SK-N-SH treated with all-trans-retinoic acid at 6 μM for 48 hours (cell line): ENCODE results near the gene PKM.

Experiments used
- ATAC-seq: fragments of 200-7000 bp; cut with Tn5 transposase; 3 replicates; pipeline ENCODE4 v1.9.1; 2020; ENCODE audit warnings: mild to moderate bottlenecking, moderate library complexity
- ARNTL ChIP-seq: fragments of 450-650 bp; formaldehyde crosslinking; IDR thresholded peaks from 2 replicates; pipeline ENCODE4 v1.5.0; 2020; ENCODE audit warnings: low read depth, mild to moderate bottlenecking, moderate library complexity, borderline replicate concordance
- BACH2 ChIP-seq: fragments of 250-450 bp; sonication (Bioruptor Pico); IDR thresholded peaks from 2 replicates; pipeline ENCODE4 v1.9.0; 2021; ENCODE audit warnings: mild to moderate bottlenecking, borderline replicate concordance
- CREB5 ChIP-seq: fragments of 250-450 bp; sonication (Bioruptor Pico); IDR thresholded peaks from 2 replicates; pipeline ENCODE4 v1.5.1; 2020; ENCODE audit warnings: low read depth, mild to moderate bottlenecking, moderate library complexity
- CSDC2 ChIP-seq: fragments of 250-450 bp; sonication (Bioruptor Pico); IDR thresholded peaks from 2 replicates; pipeline ENCODE4 v1.5.0; 2020; ENCODE audit warnings: mild to moderate bottlenecking, moderate library complexity
- CSRNP3 ChIP-seq: fragments of 250-450 bp; sonication (Bioruptor Pico); IDR thresholded peaks from 2 replicates; pipeline ENCODE4 v1.5.1; 2021; ENCODE audit warnings: mild to moderate bottlenecking, moderate library complexity
- ESRRG ChIP-seq: fragments of 250-450 bp; sonication (Bioruptor Pico); IDR thresholded peaks from 2 replicates; pipeline ENCODE4 v1.6.1; 2021; ENCODE audit warnings: mild to moderate bottlenecking
- GLIS3 ChIP-seq: fragments of 250-450 bp; sonication (Bioruptor Pico); IDR thresholded peaks from 2 replicates; pipeline ENCODE4 v1.5.0; 2020; ENCODE audit warnings: mild to moderate bottlenecking, moderate library complexity
- OSR1 ChIP-seq: fragments of 250-450 bp; sonication (Bioruptor Pico); IDR thresholded peaks from 2 replicates; pipeline ENCODE4 v1.8.0; 2022; ENCODE audit warnings: moderate library complexity, mild to moderate bottlenecking, inconsistent platforms
- PPARA ChIP-seq: fragments of 250-450 bp; sonication (Bioruptor Pico); IDR thresholded peaks from 2 replicates; pipeline ENCODE4 v1.5.0; 2020; ENCODE audit warnings: mild to moderate bottlenecking, borderline replicate concordance
- RARB ChIP-seq: fragments of 250-450 bp; sonication (Bioruptor Pico); IDR thresholded peaks from 2 replicates; pipeline ENCODE4 v1.8.0; 2021; ENCODE audit warnings: mild to moderate bottlenecking, moderate library complexity
- TCF4 ChIP-seq: fragments of 250-450 bp; sonication (Bioruptor Pico); IDR thresholded peaks from 2 replicates; pipeline ENCODE4 v1.8.0; 2021; ENCODE audit warnings: mild to moderate bottlenecking, moderate library complexity, borderline replicate concordance
- TOX ChIP-seq: fragments of 250-450 bp; sonication (Bioruptor Pico); IDR thresholded peaks from 2 replicates; pipeline ENCODE4 v1.8.0; 2021; ENCODE audit warnings: mild to moderate bottlenecking, moderate library complexity, borderline replicate concordance
- TSHZ2 ChIP-seq: fragments of 250-450 bp; sonication (Bioruptor Pico); IDR thresholded peaks from 2 replicates; pipeline ENCODE4 v1.5.0; 2020; ENCODE audit warnings: mild to moderate bottlenecking, moderate library complexity
- ZC3H10 ChIP-seq: fragments of 250-450 bp; sonication (Bioruptor Pico); IDR thresholded peaks from 2 replicates; pipeline ENCODE4 v1.5.1; 2021; ENCODE audit warnings: mild to moderate bottlenecking, moderate library complexity
- ZFP3 ChIP-seq: fragments of 250-450 bp; sonication (Bioruptor Pico); IDR thresholded peaks from 2 replicates; pipeline ENCODE4 v1.5.0; 2020; ENCODE audit warnings: mild to moderate bottlenecking, moderate library complexity
- ZFP30 ChIP-seq: fragments of 450-650 bp; formaldehyde crosslinking; IDR thresholded peaks from 2 replicates; pipeline ENCODE4 v1.5.0; 2022; ENCODE audit warnings: mild to moderate bottlenecking, moderate library complexity
- ZNF8 ChIP-seq: fragments of 450-650 bp; formaldehyde crosslinking; IDR thresholded peaks from 2 replicates; pipeline ENCODE4 v1.5.0; 2020; ENCODE audit warnings: mild to moderate bottlenecking, moderate library complexity
- TF ChIP-seq, protein P1 (sequence below): fragments of 250-450 bp; sonication (Bioruptor Pico); IDR thresholded peaks from 2 replicates; pipeline ENCODE4 v1.8.0; 2020; ENCODE audit warnings: mild to moderate bottlenecking, moderate library complexity, borderline replicate concordance
- TF ChIP-seq, protein P2 (sequence below): fragments of 250-450 bp; sonication (Bioruptor Pico); IDR thresholded peaks from 2 replicates; pipeline ENCODE4 v1.8.0; 2021; ENCODE audit warnings: low read depth, mild to moderate bottlenecking, moderate library complexity, borderline replicate concordance

The PKM gene

GRCh38 chr15:72184165-72184811 lies 46.7 kb downstream of the PKM start:
- ATAC-seq = peak; percentile 86

GRCh38 chr15:72183781-72184164 lies 47.2 kb downstream of the PKM start:
- ATAC-seq = peak; percentile 23
- TF ChIP-seq PPARA (CRISPR knock-in tag) = no peak
- no peak for TF ChIP-seq ZNF8 (CRISPR knock-in tag)
- TF ChIP-seq ARNTL (CRISPR knock-in tag) = no peak
- TF ChIP-seq GLIS3 (CRISPR knock-in tag) = no peak
- no peak for TF ChIP-seq CSRNP3 (CRISPR knock-in tag)
- TF ChIP-seq, protein P1, sequence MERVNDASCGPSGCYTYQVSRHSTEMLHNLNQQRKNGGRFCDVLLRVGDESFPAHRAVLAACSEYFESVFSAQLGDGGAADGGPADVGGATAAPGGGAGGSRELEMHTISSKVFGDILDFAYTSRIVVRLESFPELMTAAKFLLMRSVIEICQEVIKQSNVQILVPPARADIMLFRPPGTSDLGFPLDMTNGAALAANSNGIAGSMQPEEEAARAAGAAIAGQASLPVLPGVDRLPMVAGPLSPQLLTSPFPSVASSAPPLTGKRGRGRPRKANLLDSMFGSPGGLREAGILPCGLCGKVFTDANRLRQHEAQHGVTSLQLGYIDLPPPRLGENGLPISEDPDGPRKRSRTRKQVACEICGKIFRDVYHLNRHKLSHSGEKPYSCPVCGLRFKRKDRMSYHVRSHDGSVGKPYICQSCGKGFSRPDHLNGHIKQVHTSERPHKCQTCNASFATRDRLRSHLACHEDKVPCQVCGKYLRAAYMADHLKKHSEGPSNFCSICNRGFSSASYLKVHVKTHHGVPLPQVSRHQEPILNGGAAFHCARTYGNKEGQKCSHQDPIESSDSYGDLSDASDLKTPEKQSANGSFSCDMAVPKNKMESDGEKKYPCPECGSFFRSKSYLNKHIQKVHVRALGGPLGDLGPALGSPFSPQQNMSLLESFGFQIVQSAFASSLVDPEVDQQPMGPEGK (CRISPR knock-in tag) = no peak
- no peak for TF ChIP-seq TOX (CRISPR knock-in tag)
- TF ChIP-seq ZFP3 (CRISPR knock-in tag) = no peak
- TF ChIP-seq, all 23 proteins: peak for 0

More at GRCh38 chr15:72184165-72184811, 46.7 kb downstream of the PKM start:
- no peak for TF ChIP-seq OSR1 (CRISPR knock-in tag)
- TF ChIP-seq ZFP30 (CRISPR knock-in tag) = no peak
- TF ChIP-seq BACH2 = no peak
- no peak for TF ChIP-seq ESRRG (CRISPR knock-in tag)
- no peak for TF ChIP-seq TSHZ2 (CRISPR knock-in tag)
- no peak for TF ChIP-seq CREB5 (CRISPR knock-in tag)
- no peak for TF ChIP-seq ZFP3 (CRISPR knock-in tag)
- TF ChIP-seq TCF4 = no peak
- TF ChIP-seq TOX (CRISPR knock-in tag) = no peak
- TF ChIP-seq ZNF8 (CRISPR knock-in tag) = no peak
- TF ChIP-seq ARNTL (CRISPR knock-in tag) = no peak
- no peak for TF ChIP-seq CSRNP3 (CRISPR knock-in tag)
- no peak for TF ChIP-seq PPARA (CRISPR knock-in tag)
- no peak for TF ChIP-seq GLIS3 (CRISPR knock-in tag)
- no peak for TF ChIP-seq ZC3H10 (CRISPR knock-in tag)
- TF ChIP-seq, protein P2, sequence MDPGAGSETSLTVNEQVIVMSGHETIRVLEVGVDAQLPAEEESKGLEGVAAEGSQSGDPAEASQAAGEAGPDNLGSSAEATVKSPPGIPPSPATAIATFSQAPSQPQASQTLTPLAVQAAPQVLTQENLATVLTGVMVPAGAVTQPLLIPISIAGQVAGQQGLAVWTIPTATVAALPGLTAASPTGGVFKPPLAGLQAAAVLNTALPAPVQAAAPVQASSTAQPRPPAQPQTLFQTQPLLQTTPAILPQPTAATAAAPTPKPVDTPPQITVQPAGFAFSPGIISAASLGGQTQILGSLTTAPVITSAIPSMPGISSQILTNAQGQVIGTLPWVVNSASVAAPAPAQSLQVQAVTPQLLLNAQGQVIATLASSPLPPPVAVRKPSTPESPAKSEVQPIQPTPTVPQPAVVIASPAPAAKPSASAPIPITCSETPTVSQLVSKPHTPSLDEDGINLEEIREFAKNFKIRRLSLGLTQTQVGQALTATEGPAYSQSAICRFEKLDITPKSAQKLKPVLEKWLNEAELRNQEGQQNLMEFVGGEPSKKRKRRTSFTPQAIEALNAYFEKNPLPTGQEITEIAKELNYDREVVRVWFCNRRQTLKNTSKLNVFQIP (CRISPR knock-in tag) = no peak
- no peak for TF ChIP-seq RARB (CRISPR knock-in tag)
- no peak for TF ChIP-seq CSDC2
